ENCODE measurements around the gene LDAH. TPM values are rescaled to one million over a fixed set of nuclear protein-coding genes. Genes with fewer than 3 reads are reported as not detected.

Gene LDAH
- total RNA-seq (10 to 100 TPM; 22.7 to 23.9 TPM), polyA plus RNA-seq (10 to 100 TPM; 12.3 to 14.9 TPM)

- CTCF ChIA-PET (ENCODE audit: partially characterized antibody), result interaction anchor here (0.9 to 1.8 kb wide), 5 partner anchors 12 to 381 kb away, joined by 3 to 5 read pairs (median 3); partner anchors contain the start of gene HS1BP3
- peaks cover 3% of the 10 kb centered on the region for H3K4me1 ChIP-seq (ENCODE audit: insufficient read depth, low read length)
- intact Hi-C loops (cut with micrococcal nuclease), result loop anchor here (2.0 to 10.0 kb wide), 4 partner anchors 171 to 768 kb away; partner anchors contain the start of genes HS1BP3, LAPTM4A, PUM2 and RHOB
- no peaks in the 10 kb centered on the region for H3K9me3 ChIP-seq (ENCODE audit: control insufficient read depth in 1 of 2, low read length in 2 of 2)
- Mint-ChIP-seq H3K36me3 (peaks cover 0 to 14% of the 10 kb centered on the region in 2 donors), H3K9me3 (no peaks in the 10 kb centered on the region), H3K27ac (peak within 1 kb of the TSS; percentile 97 to 100 (median 98)), H3K4me3 (peak within 1 kb of the TSS; percentile 93 to 99 (median 98)), H3K4me1 (peaks cover 15 to 36% (median 26%) of the 10 kb centered on the region in 4 donors), H3K27me3 (no peaks in the 10 kb centered on the region)
- H3K27ac ChIP-seq (ENCODE audit: low read depth, low read length), result peak within 1 kb of the TSS; percentile 83
- H3K4me3 ChIP-seq (ENCODE audit: low read length in 2 of 2), result peak within 1 kb of the TSS; percentile 81 to 85
- H3K27me3 ChIP-seq (ENCODE audit: insufficient read depth, low read length), result no peaks in the 10 kb centered on the region
- POLR2A ChIA-PET (ENCODE audit: partially characterized antibody), result interaction anchor here (0.8 to 2.3 kb wide), 4 partner anchors 171 to 922 kb away, joined by 3 to 32 read pairs (median 4); partner anchors contain the start of genes HS1BP3 and WDR35
- peak; percentile 79 to 84 (median 82) for DNase-seq
- H3K36me3 ChIP-seq (ENCODE audit: insufficient read depth, low read length), result no peaks in the 10 kb centered on the region
These were observed at the start of gene LDAH for GRCh38 chr2:20822535-20823490. Gene LDAH, minus strand, starts transcription at chr2:20823101. Its CDS starts 21,638 bp downstream, at chr2:20801463.

GRCh38 chr2:20868377-20868776 is 45.5 kb upstream of the LDAH start:
- Mint-ChIP-seq H3K9me3 (peaks cover 0 to 8% (median 0%) of the 10 kb centered on the region in 8 donors), H3K4me3 (no peak overlapping the region), H3K27me3 (peaks cover 9 to 13% of the 10 kb centered on the region in 2 donors), H3K27ac (peak overlapping the region in 3 of 7 donors; percentile 6 to 30 (median 30)), H3K36me3 (no peaks in the 10 kb centered on the region), H3K4me1 (peaks cover 7 to 14% (median 9%) of the 10 kb centered on the region in 4 donors)
- Histone ChIP-seq H3K4me3 (ENCODE audit: low read length in 2 of 2) (no peak overlapping the region), H3K9me3 (ENCODE audit: control insufficient read depth in 1 of 2, low read length in 2 of 2) (no peaks in the 10 kb centered on the region), H3K27ac (ENCODE audit: low read depth, low read length) (no peak overlapping the region), H3K4me1 (ENCODE audit: insufficient read depth, low read length) (peaks cover 5% of the 10 kb centered on the region), H3K27me3 (ENCODE audit: insufficient read depth, low read length) (peaks cover 4% of the 10 kb centered on the region), H3K36me3 (ENCODE audit: insufficient read depth, low read length) (no peaks in the 10 kb centered on the region)
- POLR2A ChIA-PET (ENCODE audit: partially characterized antibody), result no interaction called here
- CTCF ChIA-PET (ENCODE audit: partially characterized antibody), result no interaction called here
- intact Hi-C loops (cut with micrococcal nuclease), result no loop called here
- DNase-seq, result peak; percentile 26 to 58 (median 41)

GRCh38 chr2:20862850-20863249 is 39.9 kb upstream of the LDAH start:
- Mint-ChIP-seq H3K9me3 (peaks cover 0 to 9% (median 0%) of the 10 kb centered on the region in 8 donors), H3K36me3 (no peaks in the 10 kb centered on the region), H3K4me1 (peaks cover 0 to 2% (median 0%) of the 10 kb centered on the region in 4 donors), H3K27ac (no peak overlapping the region), H3K4me3 (no peak overlapping the region), H3K27me3 (peaks cover 7 to 15% of the 10 kb centered on the region in 2 donors)
- DNase-seq, result no peak
- H3K27me3 ChIP-seq (ENCODE audit: insufficient read depth, low read length), result no peaks in the 10 kb centered on the region
- no peaks in the 10 kb centered on the region for H3K9me3 ChIP-seq (ENCODE audit: control insufficient read depth in 1 of 2, low read length in 2 of 2)
- CTCF ChIA-PET (ENCODE audit: partially characterized antibody), result no interaction called here
- H3K36me3 ChIP-seq (ENCODE audit: insufficient read depth, low read length), result no peaks in the 10 kb centered on the region
- intact Hi-C loops (cut with micrococcal nuclease), result no loop called here
- H3K4me1 ChIP-seq (ENCODE audit: insufficient read depth, low read length), result no peaks in the 10 kb centered on the region
- no peak overlapping the region for H3K27ac ChIP-seq (ENCODE audit: low read depth, low read length)
- POLR2A ChIA-PET (ENCODE audit: partially characterized antibody), result no interaction called here
- no peak overlapping the region for H3K4me3 ChIP-seq (ENCODE audit: low read length in 2 of 2)

DNA sequence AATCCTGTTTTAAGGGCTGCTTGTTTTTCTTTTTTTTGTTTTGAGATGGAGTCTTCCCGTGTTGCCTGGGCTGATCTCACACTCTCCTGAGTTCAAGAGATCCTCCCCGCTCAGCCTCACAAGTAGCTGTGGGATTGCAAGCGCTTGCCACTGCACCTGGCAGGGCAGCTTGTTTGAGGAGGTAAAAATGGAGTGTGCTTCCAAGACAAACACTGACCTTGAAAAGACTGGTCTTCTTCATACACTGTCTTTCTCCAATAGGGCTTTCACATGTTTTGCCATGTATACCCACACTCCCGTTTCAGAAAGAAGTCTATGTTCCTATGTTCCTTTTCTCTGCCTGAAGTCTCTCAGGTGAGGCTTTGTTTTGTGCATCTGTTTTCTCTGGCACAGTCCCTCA is 32.6 kb upstream of the LDAH start:
- H3K36me3 ChIP-seq (ENCODE audit: insufficient read depth, low read length), result no peaks in the 10 kb centered on the region
- H3K4me1 Mint-ChIP-seq, result no peaks in the 10 kb centered on the region
- H3K27ac Mint-ChIP-seq, result no peak overlapping the region
- H3K4me3 Mint-ChIP-seq, result no peak overlapping the region
- no peaks in the 10 kb centered on the region for H3K4me1 ChIP-seq (ENCODE audit: insufficient read depth, low read length)
- no peaks in the 10 kb centered on the region for H3K9me3 Mint-ChIP-seq
- POLR2A ChIA-PET (ENCODE audit: partially characterized antibody), result no interaction called here
- intact Hi-C loops (cut with micrococcal nuclease), result no loop called here
- no peak overlapping the region for H3K27ac ChIP-seq (ENCODE audit: low read depth, low read length)
- H3K9me3 ChIP-seq (ENCODE audit: control insufficient read depth in 1 of 2, low read length in 2 of 2), result no peaks in the 10 kb centered on the region
- DNase-seq, result no peak
- CTCF ChIA-PET (ENCODE audit: partially characterized antibody), result no interaction called here
- H3K27me3 ChIP-seq (ENCODE audit: insufficient read depth, low read length), result no peaks in the 10 kb centered on the region
- no peaks in the 10 kb centered on the region for H3K36me3 Mint-ChIP-seq
- H3K27me3 Mint-ChIP-seq, result peaks cover 4 to 6% of the 10 kb centered on the region in 2 donors
- no peak overlapping the region for H3K4me3 ChIP-seq (ENCODE audit: low read length in 2 of 2)

DNA sequence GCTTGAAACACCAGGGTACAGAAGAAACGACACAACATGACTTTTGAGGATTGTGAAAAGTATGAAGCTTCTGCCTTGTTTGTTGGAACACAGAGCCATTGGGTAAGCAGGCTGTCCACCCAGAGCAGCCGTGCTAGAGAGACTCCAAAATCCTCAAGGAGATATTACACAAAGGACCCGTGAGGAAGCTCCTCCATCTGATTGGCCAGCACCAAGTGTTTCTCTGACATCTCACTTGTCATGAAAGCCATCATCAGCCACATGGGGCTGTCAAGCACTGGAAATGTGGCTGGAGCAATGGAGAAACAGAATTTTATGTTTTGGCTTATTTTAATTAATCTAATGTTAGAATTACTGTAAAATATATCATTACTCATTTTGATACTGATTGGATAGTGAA is 29.8 kb upstream of the LDAH start:
- no peaks in the 10 kb centered on the region for H3K4me1 ChIP-seq (ENCODE audit: insufficient read depth, low read length)
- H3K9me3 ChIP-seq (ENCODE audit: control insufficient read depth in 1 of 2, low read length in 2 of 2), result no peaks in the 10 kb centered on the region
- no peak for DNase-seq
- intact Hi-C loops (cut with micrococcal nuclease), result no loop called here
- no peaks in the 10 kb centered on the region for H3K9me3 Mint-ChIP-seq
- H3K4me3 ChIP-seq (ENCODE audit: low read length in 2 of 2), result no peak overlapping the region
- H3K27me3 ChIP-seq (ENCODE audit: insufficient read depth, low read length), result no peaks in the 10 kb centered on the region
- no peak overlapping the region for H3K27ac Mint-ChIP-seq
- ChIA-PET POLR2A (ENCODE audit: partially characterized antibody) (no interaction called here), CTCF (ENCODE audit: partially characterized antibody) (no interaction called here)
- H3K27me3 Mint-ChIP-seq, result peaks cover 4 to 9% of the 10 kb centered on the region in 2 donors
- no peaks in the 10 kb centered on the region for H3K36me3 ChIP-seq (ENCODE audit: insufficient read depth, low read length)
- no peak overlapping the region for H3K27ac ChIP-seq (ENCODE audit: low read depth, low read length)
- H3K36me3 Mint-ChIP-seq, result no peaks in the 10 kb centered on the region
- no peak overlapping the region for H3K4me3 Mint-ChIP-seq
- H3K4me1 Mint-ChIP-seq, result no peaks in the 10 kb centered on the region

DNA sequence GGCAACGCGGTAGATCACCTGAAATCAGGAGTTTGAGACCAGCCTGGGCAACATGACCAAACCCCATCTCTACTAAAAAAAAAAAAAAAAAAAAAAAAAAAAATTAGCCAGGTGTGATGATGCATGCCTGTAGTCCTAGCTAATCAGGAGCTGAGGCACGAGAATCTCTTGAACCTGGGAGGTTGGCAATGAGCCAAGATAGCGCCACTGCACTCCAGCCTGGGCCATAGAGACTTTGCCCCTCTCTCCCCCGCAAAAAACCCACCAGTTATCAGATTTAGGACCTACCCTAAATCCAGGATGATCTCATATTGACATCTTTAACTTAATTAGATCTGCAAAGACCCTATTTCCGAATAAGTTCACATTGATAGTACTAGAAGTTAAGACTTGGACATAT is 29.2 kb upstream of the LDAH start:
- Histone ChIP-seq H3K27me3 (ENCODE audit: insufficient read depth, low read length) (no peaks in the 10 kb centered on the region), H3K27ac (ENCODE audit: low read depth, low read length) (no peak overlapping the region), H3K4me3 (ENCODE audit: low read length in 2 of 2) (no peak overlapping the region), H3K9me3 (ENCODE audit: control insufficient read depth in 1 of 2, low read length in 2 of 2) (no peaks in the 10 kb centered on the region), H3K36me3 (ENCODE audit: insufficient read depth, low read length) (no peaks in the 10 kb centered on the region), H3K4me1 (ENCODE audit: insufficient read depth, low read length) (no peaks in the 10 kb centered on the region)
- intact Hi-C loops (cut with micrococcal nuclease), result no loop called here
- no peak for DNase-seq
- H3K4me3 Mint-ChIP-seq, result no peak overlapping the region
- POLR2A ChIA-PET (ENCODE audit: partially characterized antibody), result no interaction called here
- CTCF ChIA-PET (ENCODE audit: partially characterized antibody), result no interaction called here
- H3K27ac Mint-ChIP-seq, result no peak overlapping the region
- H3K4me1 Mint-ChIP-seq, result no peaks in the 10 kb centered on the region
- no peaks in the 10 kb centered on the region for H3K9me3 Mint-ChIP-seq
- H3K27me3 Mint-ChIP-seq, result peaks cover 6 to 9% of the 10 kb centered on the region in 2 donors
- no peaks in the 10 kb centered on the region for H3K36me3 Mint-ChIP-seq

DNA sequence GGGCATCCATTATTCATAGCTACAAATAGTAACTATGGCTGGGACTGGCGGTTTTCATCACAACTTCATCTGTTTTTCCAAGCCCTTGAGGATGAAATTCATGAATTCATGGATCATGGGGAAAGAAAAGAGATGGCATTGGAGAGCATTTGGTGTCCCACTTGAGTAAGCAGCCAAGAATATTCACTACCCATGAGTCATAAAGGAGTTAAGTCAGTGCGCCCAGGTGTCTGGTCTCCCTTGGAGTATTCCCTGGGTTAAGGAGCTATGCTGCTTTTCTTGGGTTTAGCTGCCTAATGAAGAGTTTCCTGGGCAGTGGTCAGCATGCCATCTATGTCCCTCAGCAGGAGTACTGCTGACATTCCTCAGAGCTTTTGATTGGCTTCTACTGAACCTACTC is 21.3 kb upstream of the LDAH start:
- Histone ChIP-seq H3K27me3 (ENCODE audit: insufficient read depth, low read length) (peaks cover 12% of the 10 kb centered on the region), H3K4me1 (ENCODE audit: insufficient read depth, low read length) (no peaks in the 10 kb centered on the region), H3K4me3 (ENCODE audit: low read length in 2 of 2) (no peak overlapping the region), H3K36me3 (ENCODE audit: insufficient read depth, low read length) (no peaks in the 10 kb centered on the region), H3K27ac (ENCODE audit: low read depth, low read length) (no peak overlapping the region), H3K9me3 (ENCODE audit: control insufficient read depth in 1 of 2, low read length in 2 of 2) (no peaks in the 10 kb centered on the region)
- H3K36me3 Mint-ChIP-seq, result no peaks in the 10 kb centered on the region
- ChIA-PET CTCF (ENCODE audit: partially characterized antibody) (no interaction called here), POLR2A (ENCODE audit: partially characterized antibody) (no interaction called here)
- DNase-seq, result no peak
- H3K4me3 Mint-ChIP-seq, result no peak overlapping the region
- no peak overlapping the region for H3K27ac Mint-ChIP-seq
- H3K4me1 Mint-ChIP-seq, result no peaks in the 10 kb centered on the region
- intact Hi-C loops (cut with micrococcal nuclease), result no loop called here
- peaks cover 0 to 1% (median 0%) of the 10 kb centered on the region in 8 donors for H3K9me3 Mint-ChIP-seq
- H3K27me3 Mint-ChIP-seq, result peaks cover 27 to 28% of the 10 kb centered on the region in 2 donors

All from CD4-positive, alpha-beta memory T cell (primary cell).